ENCODE results near the gene TMEM143. TPM values are rescaled to one million over a fixed set of nuclear protein-coding genes. Genes with fewer than 3 reads are reported as not detected.

TMEM143 gene
- total RNA-seq, 4 donors from 2014 or later: 6.7 to 21.0 (median 8.7) TPM

DNA sequence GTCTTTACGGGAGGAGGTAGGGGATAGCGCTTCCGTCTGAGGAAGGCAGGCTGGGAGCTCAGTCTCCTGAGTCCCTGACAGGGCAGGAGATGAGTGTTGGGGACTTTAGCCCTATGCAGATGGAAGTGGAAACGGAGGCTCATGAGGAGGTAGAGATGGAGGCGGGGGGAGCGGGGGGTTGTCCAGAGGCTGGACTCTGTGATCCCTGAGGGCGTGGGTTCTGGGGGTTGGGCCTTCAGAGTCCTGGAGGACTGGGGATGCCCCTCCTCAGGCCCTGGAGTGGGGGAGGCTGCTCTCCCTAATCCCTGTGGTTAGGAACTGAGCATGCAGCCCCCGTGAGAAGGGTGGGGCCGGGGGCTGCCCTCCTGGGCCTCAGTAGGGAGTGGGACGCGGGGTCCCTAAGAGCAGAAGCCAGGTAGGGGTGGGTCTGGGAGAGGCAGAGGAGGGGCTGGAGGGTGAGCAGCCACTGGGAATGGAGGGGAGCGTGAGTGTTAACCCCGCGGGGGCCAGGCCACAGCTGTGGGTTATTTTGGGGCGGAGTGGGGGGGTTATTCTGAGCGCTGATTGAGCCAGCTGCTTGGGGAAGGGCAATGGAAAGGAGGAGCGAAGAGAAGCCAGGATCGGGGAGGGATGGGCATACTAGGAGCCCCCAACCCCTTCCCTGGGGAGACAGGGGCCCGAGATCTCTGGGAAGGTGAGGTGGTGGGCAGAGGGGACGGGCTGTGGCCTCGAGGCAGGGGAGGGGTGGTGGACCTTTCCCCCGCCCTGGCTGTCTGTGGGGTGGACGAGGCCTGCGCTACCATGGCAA is 32.5 kb upstream of the TMEM143 start:
- 53 to 60% methylated on average over 24 of the region's 24 CpGs for WGBS, 2 donors
- no peak for DNase-seq (ENCODE audit: low spot score in 2 of 2)
- intact Hi-C loops (cut with DNase I; ENCODE audit: low total_unique reads): no loop called here

DNA sequence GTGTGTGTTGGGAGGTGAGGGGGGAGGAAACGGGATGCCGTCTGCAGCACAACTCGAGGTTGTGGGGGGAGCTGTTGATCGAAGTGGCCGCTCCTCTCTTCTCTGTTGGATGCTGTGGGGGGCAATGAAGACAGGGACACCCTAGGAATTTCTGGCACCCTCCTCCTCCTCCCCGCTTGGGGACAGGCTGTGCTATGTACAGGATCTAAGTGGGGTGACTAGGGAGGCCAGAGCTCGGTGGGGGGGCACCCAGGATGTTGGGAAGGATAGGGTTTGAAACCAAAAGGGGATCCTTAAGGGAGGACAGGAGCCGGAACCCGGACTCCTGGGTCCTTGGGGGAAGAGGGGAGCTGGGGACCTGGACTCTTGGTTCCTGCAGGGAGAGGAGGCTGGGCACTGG is 31.8 kb upstream of the TMEM143 start:
- H3K4me3 ChIP-seq (ENCODE audit: low read depth, poor library complexity, severe bottlenecking): no peak overlapping the region
- intact Hi-C loops (cut with DNase I; ENCODE audit: low total_unique reads): no loop called here
- no peak for DNase-seq (ENCODE audit: low spot score in 2 of 2)
- 31 to 32% methylated on average over 9 of the region's 9 CpGs for whole genome bisulfite sequencing, 2 donors
- TF ChIP-seq, protein P1, sequence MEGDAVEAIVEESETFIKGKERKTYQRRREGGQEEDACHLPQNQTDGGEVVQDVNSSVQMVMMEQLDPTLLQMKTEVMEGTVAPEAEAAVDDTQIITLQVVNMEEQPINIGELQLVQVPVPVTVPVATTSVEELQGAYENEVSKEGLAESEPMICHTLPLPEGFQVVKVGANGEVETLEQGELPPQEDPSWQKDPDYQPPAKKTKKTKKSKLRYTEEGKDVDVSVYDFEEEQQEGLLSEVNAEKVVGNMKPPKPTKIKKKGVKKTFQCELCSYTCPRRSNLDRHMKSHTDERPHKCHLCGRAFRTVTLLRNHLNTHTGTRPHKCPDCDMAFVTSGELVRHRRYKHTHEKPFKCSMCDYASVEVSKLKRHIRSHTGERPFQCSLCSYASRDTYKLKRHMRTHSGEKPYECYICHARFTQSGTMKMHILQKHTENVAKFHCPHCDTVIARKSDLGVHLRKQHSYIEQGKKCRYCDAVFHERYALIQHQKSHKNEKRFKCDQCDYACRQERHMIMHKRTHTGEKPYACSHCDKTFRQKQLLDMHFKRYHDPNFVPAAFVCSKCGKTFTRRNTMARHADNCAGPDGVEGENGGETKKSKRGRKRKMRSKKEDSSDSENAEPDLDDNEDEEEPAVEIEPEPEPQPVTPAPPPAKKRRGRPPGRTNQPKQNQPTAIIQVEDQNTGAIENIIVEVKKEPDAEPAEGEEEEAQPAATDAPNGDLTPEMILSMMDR (IDR thresholded peaks at IDR 0.05): no peak
- TF ChIP-seq POLR2A (IDR thresholded peaks at IDR 0.05): no peak

More for the DNA sequence above, 32.5 kb upstream of the TMEM143 start:
- no peak overlapping the region for H3K4me3 ChIP-seq (ENCODE audit: low read depth, poor library complexity, severe bottlenecking)
- TF ChIP-seq, protein P1 (IDR thresholded peaks at IDR 0.05): no peak
- TF ChIP-seq POLR2A (IDR thresholded peaks at IDR 0.05): no peak

DNA sequence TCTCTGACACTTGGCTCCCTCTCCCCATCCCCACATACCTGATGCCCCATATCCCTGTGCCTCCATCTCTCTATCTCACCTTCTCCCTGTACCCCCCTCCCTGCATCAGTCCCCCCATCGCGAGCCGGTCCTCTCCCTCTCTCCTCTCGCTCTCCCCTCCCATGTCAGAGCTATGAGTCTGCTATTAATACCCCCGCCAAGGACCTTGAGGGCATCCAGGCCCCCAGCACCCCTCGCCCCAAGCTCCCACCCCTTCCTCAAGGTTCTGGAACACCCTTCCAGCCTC is 31.4 kb upstream of the TMEM143 start:
- H3K4me3 ChIP-seq (ENCODE audit: low read depth, poor library complexity, severe bottlenecking): no peak overlapping the region
- DNase-seq (ENCODE audit: low spot score in 2 of 2): no peak
- intact Hi-C loops (cut with DNase I; ENCODE audit: low total_unique reads): no loop called here
- TF ChIP-seq POLR2A (IDR thresholded peaks at IDR 0.05): no peak
- TF ChIP-seq, protein P1 (IDR thresholded peaks at IDR 0.05): no peak
- WGBS, 2 donors: 14 to 16% methylated on average over 6 of the region's 6 CpGs

DNA sequence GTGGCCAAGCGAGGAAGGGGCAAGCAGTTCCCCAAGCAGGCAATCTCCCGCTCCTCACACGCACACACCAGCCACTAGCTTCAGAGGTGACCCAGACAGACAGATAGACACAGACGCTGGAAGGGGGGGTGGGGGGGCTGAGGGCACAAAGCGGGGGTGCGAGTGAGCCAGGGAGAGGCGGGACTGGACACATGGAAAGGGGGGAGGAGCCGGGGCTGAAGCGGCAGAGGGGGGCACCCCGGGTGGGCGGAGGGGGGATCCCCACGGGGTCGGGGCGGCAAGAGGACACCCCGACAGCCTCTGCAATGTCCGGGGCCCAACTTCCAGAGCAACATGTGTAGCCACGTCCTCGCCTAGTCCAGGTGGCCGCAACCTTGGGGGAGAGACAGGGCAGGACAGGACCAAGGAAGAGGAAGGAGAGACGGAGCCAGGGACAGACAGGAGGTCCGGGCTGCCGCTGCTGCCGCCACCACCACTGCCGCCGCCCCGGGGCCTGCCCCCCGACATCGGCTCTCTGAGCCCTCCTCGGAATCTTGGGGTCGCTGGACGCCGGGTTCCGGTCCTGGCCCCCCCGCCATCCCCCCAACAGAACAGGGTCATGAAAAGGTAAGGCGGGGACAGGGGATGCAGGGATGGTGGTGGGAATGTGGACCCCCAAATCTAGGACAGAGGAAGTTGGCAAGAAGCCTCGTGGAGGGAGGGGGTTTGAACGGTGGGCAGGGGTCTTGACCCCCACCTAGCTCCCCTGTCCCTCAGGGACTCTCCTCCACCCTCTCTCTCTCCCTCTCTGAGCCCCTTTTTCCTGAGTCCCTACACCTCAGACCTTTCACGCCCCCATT is 30.8 kb upstream of the TMEM143 start:
- DNase-seq (ENCODE audit: low spot score in 2 of 2): no peak
- no peak for TF ChIP-seq POLR2A (IDR thresholded peaks at IDR 0.05)
- TF ChIP-seq, protein P1 (IDR thresholded peaks at IDR 0.05): no peak
- WGBS, 2 donors: 3 to 4% methylated on average over 30 to 34 of the region's 38 CpGs
- intact Hi-C loops (cut with DNase I; ENCODE audit: low total_unique reads): no loop called here
- H3K4me3 ChIP-seq (ENCODE audit: low read depth, poor library complexity, severe bottlenecking): no peak overlapping the region

DNA sequence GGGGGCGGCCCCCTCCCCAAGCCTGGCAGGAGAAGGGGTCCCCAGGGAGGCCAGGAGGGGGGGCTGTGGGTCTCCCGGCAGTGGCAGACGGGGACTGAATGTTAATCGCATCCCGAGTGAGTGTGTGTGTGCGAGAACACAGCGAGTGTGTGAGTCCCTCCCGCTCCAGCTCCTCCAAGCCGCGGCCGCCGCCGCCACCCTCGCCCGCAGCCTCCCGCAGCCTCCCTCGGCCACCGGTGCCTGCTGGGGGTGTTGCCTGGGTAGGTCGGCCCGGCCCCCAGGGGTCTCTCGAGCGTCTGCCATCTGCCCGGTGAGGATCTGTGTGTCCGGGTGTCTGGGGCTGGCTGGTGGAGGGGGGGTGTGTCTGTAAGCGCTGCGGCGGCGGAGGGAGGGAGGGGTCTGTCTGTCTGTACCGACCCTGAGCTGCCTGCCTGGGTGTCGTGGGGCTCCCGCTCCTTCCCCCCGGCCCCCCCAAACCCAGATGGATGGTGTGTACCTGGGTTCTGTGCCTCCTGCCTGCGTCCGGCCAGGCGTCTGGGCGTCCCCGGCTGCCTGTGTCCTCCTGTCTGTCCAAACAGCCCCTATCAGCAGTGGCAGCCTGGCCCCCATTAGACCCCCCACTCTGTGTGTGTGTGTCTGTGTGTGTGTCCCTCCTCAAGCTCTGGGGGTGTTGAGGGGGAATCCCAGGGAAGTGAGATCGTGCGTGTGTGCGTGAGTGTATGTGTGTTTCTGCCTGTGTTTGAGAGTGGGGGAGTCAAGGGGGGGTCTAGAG is 30.0 kb upstream of the TMEM143 start, which contains the start of gene GRIN2D:
TSS of gene GRIN2D (plus strand) at position 110 of the 772 bp plus-strand sequence. CDS start 4,725 bp downstream, outside the sequence.
- TF ChIP-seq POLR2A (IDR thresholded peaks at IDR 0.05): no peak
- TF ChIP-seq, protein P1 (IDR thresholded peaks at IDR 0.05): no peak
- 1 to 5% methylated on average over 11 to 25 of the region's 40 CpGs for WGBS, 2 donors
- no peak for DNase-seq (ENCODE audit: low spot score in 2 of 2)
- intact Hi-C loops (cut with DNase I; ENCODE audit: low total_unique reads): no loop called here
- no peak within 1 kb of the TSS for H3K4me3 ChIP-seq (ENCODE audit: low read depth, poor library complexity, severe bottlenecking)
